Tongue (tissue), 2 donors: Measurements from ENCODE around the gene NDE1. TPM values are rescaled to one million over a fixed set of nuclear protein-coding genes. Genes with fewer than 3 reads are reported as not detected.
A peak's percentile ranks its signal among the peaks of the same experiment; 100 is the strongest.

Experiments
- DNase-seq: peaks from one replicate; pipeline ENCODE4 v3.0.0-alpha.2; 2015
- total RNA-seq: library from RNA; depleted of rRNA; stranded (reverse); fragments of >200 nt; gene quantifications from one replicate; pipeline ENCODE4 v1.2.3, GENCODE V29; 2014

The NDE1 gene
- total RNA-seq, 1 donor from 2014 or later, result 36.5 TPM

DNA sequence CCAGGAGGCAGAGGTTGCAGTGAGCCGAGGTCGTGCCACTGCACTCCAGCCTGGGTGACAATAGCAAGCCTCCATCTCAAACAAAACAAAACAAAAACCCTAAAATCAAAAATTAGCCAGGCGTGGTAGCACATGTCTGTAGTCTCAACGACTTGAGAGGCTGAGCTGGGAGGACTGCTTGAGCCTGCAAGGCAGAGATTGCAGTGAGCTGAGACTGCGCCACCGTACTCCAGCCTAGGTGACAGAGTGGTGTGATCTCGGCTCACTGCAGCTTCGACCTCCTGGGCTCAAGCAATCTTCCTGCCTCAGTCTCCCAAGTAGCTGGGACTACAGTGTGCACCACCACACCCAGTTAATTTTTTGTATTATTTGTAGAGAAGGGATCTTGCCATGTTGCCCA lies 119.2 kb downstream of the NDE1 start:
- no peak for DNase-seq

DNA sequence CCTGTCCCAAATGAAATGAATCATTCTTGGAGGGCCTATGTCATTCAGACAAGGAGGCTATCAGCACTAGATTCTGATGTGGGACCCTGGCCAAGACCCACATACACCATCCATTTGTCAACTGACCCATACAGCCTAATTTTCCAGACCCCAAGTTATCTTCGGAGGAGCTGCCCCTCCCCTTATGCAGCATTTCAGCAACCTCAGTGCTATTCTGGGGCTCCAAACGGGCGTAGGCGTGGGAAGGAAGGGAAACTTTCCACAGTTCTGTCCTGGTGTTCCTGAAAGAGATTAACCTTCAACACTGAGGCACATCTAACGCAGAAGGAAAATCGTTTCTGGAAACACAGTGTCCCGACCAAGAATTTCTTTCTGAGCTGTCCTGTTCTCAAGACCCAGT lies 120.1 kb downstream of the NDE1 start:
- peak; percentile 24 for DNase-seq

DNA sequence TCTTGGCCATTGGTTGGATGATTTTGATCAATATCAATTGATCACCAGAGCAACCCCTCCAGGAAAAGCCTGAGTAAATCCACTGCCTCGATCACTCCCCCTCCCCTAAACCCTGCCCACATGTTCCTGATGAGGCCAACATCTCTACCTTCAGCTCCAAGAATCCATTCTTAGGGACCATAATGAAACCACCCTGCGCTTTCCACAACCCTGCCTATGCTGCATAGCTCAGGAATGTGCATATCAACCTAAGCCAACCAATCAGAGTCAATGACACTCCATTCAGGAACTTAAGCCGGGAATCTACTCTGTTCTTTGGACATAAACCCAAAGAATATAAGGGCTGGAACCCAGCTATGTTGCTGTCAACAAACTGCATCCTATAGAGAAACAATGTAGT lies 120.5 kb downstream of the NDE1 start:
- no peak for DNase-seq

GRCh38 chr16:15771694-15772093 lies 121.6 kb downstream of the NDE1 start:
- no peak for DNase-seq

- DNase-seq, result no peak
These were observed 122.7 kb downstream of the NDE1 start for GRCh38 chr16:15772579-15773293.

DNA sequence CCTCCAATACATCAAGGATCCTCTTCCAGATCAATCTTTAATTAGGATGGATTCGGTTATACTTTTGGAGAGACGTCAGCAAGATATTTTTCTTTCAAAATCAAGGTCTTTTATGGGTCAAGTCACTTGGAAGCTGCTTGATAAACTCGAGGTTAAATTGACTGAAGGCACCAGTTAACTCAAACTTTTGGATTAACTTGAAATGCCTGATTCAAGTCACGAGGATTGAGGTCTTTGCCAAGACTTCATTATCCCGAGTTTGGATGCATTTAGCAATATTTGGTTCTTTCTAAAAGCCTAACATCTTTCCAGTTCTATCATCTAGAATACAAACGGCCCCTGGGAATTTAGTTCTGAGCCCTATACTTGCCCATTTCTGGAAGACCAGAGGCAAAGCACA lies 123.9 kb downstream of the NDE1 start:
- DNase-seq, result no peak

DNA sequence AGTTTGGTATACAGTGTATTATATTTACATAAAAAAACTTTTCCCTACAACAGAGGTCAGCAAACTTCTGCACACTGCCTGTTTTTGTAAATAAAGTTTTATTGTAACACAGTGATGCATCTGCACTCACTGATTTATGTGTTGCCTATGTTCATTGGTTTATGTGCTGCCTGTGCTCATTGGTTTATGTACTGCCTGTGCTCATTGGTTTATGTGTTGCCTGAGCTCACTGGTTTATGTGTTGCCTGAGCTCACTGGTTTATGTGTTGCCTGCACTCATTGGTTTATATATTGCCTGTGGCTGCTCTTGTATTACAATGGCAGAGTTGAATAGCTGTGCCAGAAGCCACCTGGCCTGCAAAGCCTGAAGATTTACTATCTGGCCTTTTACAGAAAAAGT lies 125.2 kb downstream of the NDE1 start:
- no peak for DNase-seq

- DNase-seq, result no peak
These were observed 125.7 kb downstream of the NDE1 start for GRCh38 chr16:15775663-15776304.

Other genes starting within 250 kb of the NDE1 start
- 31.4 TPM for gene BMERB1, start 215.7 kb upstream of the NDE1 start, total RNA-seq
- gene MARF1, start 7.1 kb upstream of the NDE1 start, total RNA-seq, result 26.9 TPM
- gene MYH11, start 206.8 kb downstream of the NDE1 start, total RNA-seq, result 33.7 TPM
- gene CEP20, start 238.4 kb downstream of the NDE1 start, total RNA-seq, result 58.2 TPM